Fibroblast of lung (primary cell): ENCODE measurements around the gene NMRAL1. TPM values are rescaled to one million over a fixed set of nuclear protein-coding genes. Genes with fewer than 3 reads are reported as not detected.

Source experiments
- DNase-seq, 2 donors: peaks; one replicate each; pipeline versions ENCODE4 v3.0.0 to v3.0.0-alpha.2; 2010; ENCODE audit warnings: low read depth in 2 of 2
- H2AFZ ChIP-seq: 2 replicates; pipeline ENCODE4 v1.5.1; 2012; ENCODE audit warnings: low read length, control low read depth, inconsistent platforms
- H3K27ac ChIP-seq: 2 replicates; pipeline ENCODE4 v1.5.1; 2011; ENCODE audit warnings: low read length, control low read depth; ENCODE audit not compliant: insufficient read depth
- H3K27me3 ChIP-seq: 2 replicates; pipeline ENCODE4 v1.5.1; 2011; ENCODE audit warnings: mild to moderate bottlenecking, low read length; ENCODE audit not compliant: control insufficient read depth, insufficient read depth
- H3K36me3 ChIP-seq: 2 replicates; pipeline ENCODE4 v1.5.1; 2011; ENCODE audit warnings: low read length; ENCODE audit not compliant: control insufficient read depth, insufficient read depth
- H3K4me1 ChIP-seq: 2 replicates; pipeline ENCODE4 v1.5.1; 2011; ENCODE audit warnings: low read length; ENCODE audit not compliant: control insufficient read depth, insufficient read depth; ENCODE audit errors: extremely low read depth
- H3K4me2 ChIP-seq: 2 replicates; pipeline ENCODE4 v1.5.1; 2011; ENCODE audit warnings: low read length, control low read depth; ENCODE audit not compliant: insufficient read depth; ENCODE audit errors: extremely low read depth
- H3K4me3 ChIP-seq, 4 experiments: fragments of 200-600 bp in 1 of 4; sonication (generic) in 1 of 4; replicated peaks in 1 of 4; 2 replicates each; pipeline ENCODE4 v1.5.1; 2011 to 2016; ENCODE audit warnings: low read length in 4 of 4, low read depth in 3 of 4, mild to moderate bottlenecking in 3 of 4, control low read depth in 2 of 4, inconsistent platforms in 1 of 4, mixed read lengths in 1 of 4; ENCODE audit not compliant: insufficient read depth in 1 of 4; ENCODE audit errors: control extremely low read depth in 1 of 4
- H3K79me2 ChIP-seq: 2 replicates; pipeline ENCODE4 v1.5.1; 2012; ENCODE audit warnings: mild to moderate bottlenecking, low read length, inconsistent platforms; ENCODE audit not compliant: control insufficient read depth, insufficient read depth
- H3K9ac ChIP-seq: 2 replicates; pipeline ENCODE4 v1.5.1; 2011; ENCODE audit warnings: mild to moderate bottlenecking, low read length, control low read depth; ENCODE audit not compliant: insufficient read depth
- H3K9me3 ChIP-seq: 2 replicates; pipeline ENCODE4 v1.5.1; 2012; ENCODE audit warnings: low read depth, low read length; ENCODE audit not compliant: control insufficient read depth, insufficient read depth
- H4K20me1 ChIP-seq: 2 replicates; pipeline ENCODE4 v1.5.1; 2011; ENCODE audit warnings: low read length; ENCODE audit not compliant: control insufficient read depth, insufficient read depth; ENCODE audit errors: extremely low read depth
- EZH2 ChIP-seq: IDR thresholded peaks from 2 replicates; pipeline ENCODE4 v1.5.1; 2012; ENCODE audit warnings: low read length, control low read depth, mild to moderate bottlenecking; ENCODE audit errors: missing control alignments
- polyA plus RNA-seq, 2 donors: library from polyadenylated mRNA; depleted of rRNA in 1 of 2; stranded (reverse) in 1 of 2; unstranded in 1 of 2; fragments of >200 nt; gene quantifications; 2 replicates each; pipeline ENCODE4 v1.2.1, GENCODE V29; 2011 to 2012; ENCODE audit warnings: missing spikeins in 1 of 2
- total RNA-seq: library from RNA; depleted of rRNA; stranded (reverse); fragments of >200 nt; gene quantifications from 2 replicates; pipeline ENCODE4 v1.2.1, GENCODE V29; 2014
- TF ChIP-seq, protein P1 (sequence below), 2 donors: IDR thresholded peaks in 1 of 2; conservative IDR thresholded peaks in 1 of 2; 1 replicate in 1 of 2; 2 replicates in 1 of 2; pipeline ENCODE4 v1.5.1; 2011 to 2012; ENCODE audit warnings: low read length in 2 of 2, control low read depth in 1 of 2, inconsistent platforms in 1 of 2, low read depth in 1 of 2, mild to moderate bottlenecking in 1 of 2

NMRAL1 gene
- total and polyA plus RNA-seq, 2 donors (not counting 1 experiment from before 2014, with no cell fraction given), result 33.6 to 73.5 TPM

DNA sequence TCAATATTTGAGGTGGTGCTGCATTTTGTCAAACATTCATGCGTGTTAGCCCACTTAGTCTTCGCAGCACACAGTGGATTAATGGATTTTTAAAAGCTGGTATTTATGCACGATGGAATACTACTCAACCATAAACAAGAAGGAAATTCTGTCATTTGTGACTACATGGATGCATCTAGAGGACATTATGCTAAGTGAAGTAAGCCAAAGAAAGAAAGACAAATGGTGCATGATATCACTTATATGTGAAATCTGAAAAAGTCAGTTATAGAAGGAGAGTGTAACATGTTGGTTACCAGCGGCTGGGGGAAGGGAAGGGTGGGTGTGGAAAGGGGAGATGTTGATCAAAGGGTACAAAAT lies 24.8 kb upstream of the NMRAL1 start:
- no peak overlapping the region for H3K9ac ChIP-seq
- no peak for DNase-seq
- no peak overlapping the region for H3K4me2 ChIP-seq
- H3K4me1 ChIP-seq, result peaks cover 34% of the 10 kb centered on the region
- no peak overlapping the region for H2AFZ ChIP-seq
- H3K36me3 ChIP-seq, result no peaks in the 10 kb centered on the region
- H3K27ac ChIP-seq, result no peak overlapping the region
- H3K4me3 ChIP-seq, result no peak overlapping the region
- no peaks in the 10 kb centered on the region for H3K27me3 ChIP-seq
- TF ChIP-seq EZH2, result no peak
- TF ChIP-seq, protein P1, sequence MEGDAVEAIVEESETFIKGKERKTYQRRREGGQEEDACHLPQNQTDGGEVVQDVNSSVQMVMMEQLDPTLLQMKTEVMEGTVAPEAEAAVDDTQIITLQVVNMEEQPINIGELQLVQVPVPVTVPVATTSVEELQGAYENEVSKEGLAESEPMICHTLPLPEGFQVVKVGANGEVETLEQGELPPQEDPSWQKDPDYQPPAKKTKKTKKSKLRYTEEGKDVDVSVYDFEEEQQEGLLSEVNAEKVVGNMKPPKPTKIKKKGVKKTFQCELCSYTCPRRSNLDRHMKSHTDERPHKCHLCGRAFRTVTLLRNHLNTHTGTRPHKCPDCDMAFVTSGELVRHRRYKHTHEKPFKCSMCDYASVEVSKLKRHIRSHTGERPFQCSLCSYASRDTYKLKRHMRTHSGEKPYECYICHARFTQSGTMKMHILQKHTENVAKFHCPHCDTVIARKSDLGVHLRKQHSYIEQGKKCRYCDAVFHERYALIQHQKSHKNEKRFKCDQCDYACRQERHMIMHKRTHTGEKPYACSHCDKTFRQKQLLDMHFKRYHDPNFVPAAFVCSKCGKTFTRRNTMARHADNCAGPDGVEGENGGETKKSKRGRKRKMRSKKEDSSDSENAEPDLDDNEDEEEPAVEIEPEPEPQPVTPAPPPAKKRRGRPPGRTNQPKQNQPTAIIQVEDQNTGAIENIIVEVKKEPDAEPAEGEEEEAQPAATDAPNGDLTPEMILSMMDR (conservative IDR thresholded peaks at IDR 0.05 in 1 of 2, IDR thresholded peaks at IDR 0.05 in 1 of 2; ENCODE audit: low read depth in 1 of 2, low read length in 2 of 2), result no peak
- H3K79me2 ChIP-seq, result peaks cover 34% of the 10 kb centered on the region
- H4K20me1 ChIP-seq, result no peaks in the 10 kb centered on the region
- H3K9me3 ChIP-seq, result no peaks in the 10 kb centered on the region

DNA sequence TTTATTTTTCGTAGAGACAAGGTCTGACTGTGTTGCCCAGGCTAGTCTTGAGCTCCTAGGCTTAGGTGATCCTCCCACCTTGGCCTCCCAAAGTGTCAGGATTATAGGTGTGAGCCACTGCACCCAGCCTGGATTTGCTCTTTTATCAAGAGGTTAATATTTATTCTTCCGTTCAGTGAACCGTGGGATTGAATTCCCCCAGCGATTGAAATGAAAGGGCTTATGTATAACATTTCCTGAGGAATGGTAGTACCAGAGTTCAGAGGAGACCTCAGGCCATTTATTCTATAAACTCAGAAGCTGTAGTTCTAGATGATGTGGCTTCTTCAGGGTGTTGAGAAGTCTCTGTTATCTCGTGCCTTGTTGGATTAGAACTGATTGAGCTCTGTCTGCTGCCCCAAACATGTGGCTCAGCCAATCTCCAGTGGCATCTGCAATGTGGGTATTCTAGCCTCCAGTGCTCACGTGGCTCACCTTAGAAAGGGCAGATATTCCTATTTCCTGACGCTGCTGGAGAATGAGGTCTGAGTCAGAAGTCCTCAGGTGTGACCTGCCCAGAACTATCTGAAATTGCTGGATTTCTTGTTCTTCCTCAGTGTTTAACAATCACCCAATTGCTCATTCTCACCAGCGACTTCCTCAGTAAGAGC lies 24.2 kb upstream of the NMRAL1 start:
- H3K9me3 ChIP-seq, result no peaks in the 10 kb centered on the region
- H3K4me3 ChIP-seq, result no peak overlapping the region
- H3K4me2 ChIP-seq, result no peak overlapping the region
- no peaks in the 10 kb centered on the region for H3K27me3 ChIP-seq
- H3K27ac ChIP-seq, result no peak overlapping the region
- no peaks in the 10 kb centered on the region for H4K20me1 ChIP-seq
- no peak for DNase-seq
- H3K9ac ChIP-seq, result no peak overlapping the region
- TF ChIP-seq, protein P1 (conservative IDR thresholded peaks at IDR 0.05 in 1 of 2, IDR thresholded peaks at IDR 0.05 in 1 of 2; ENCODE audit: low read depth in 1 of 2, low read length in 2 of 2), result no peak
- TF ChIP-seq EZH2, result no peak
- peaks cover 30% of the 10 kb centered on the region for H3K79me2 ChIP-seq
- no peak overlapping the region for H2AFZ ChIP-seq
- peaks cover 34% of the 10 kb centered on the region for H3K4me1 ChIP-seq
- H3K36me3 ChIP-seq, result no peaks in the 10 kb centered on the region

DNA sequence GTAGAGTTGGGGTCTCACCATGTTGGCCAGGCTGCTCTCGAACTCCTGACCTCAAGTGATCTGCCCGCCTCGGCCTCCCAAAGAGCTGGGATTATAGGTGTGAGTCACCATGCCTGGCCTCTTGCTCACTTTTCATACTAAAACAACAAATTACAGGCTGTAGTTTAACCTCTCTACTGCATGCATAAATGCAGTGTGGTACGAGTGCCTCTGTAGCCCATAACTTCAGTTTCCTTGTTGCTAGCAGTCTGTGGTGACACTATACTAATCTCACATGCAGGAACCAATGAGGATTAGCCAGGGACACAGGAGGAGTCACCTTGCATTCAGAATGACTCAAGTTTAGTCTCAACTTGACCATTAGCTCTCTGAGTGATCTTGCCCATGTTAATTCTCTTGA lies 21.9 kb upstream of the NMRAL1 start:
- Histone ChIP-seq H3K9ac (no peak overlapping the region), H3K27ac (peak overlapping the region; percentile 75), H3K4me2 (no peak overlapping the region), H3K36me3 (no peaks in the 10 kb centered on the region), H3K79me2 (peaks cover 26% of the 10 kb centered on the region), H2AFZ (no peak overlapping the region), H3K9me3 (no peaks in the 10 kb centered on the region), H3K4me1 (peaks cover 28% of the 10 kb centered on the region), H4K20me1 (no peaks in the 10 kb centered on the region), H3K27me3 (no peaks in the 10 kb centered on the region), H3K4me3 (no peak overlapping the region)
- TF ChIP-seq, protein P1 (conservative IDR thresholded peaks at IDR 0.05 in 1 of 2, IDR thresholded peaks at IDR 0.05 in 1 of 2; ENCODE audit: low read depth in 1 of 2, low read length in 2 of 2), result no peak
- TF ChIP-seq EZH2, result no peak
- peak; percentile 42 to 70 for DNase-seq
